ENCODE results near the gene CACNA1H. TPM values are rescaled to one million over a fixed set of nuclear protein-coding genes. Genes with fewer than 3 reads are reported as not detected.

The CACNA1H gene
- total and polyA plus RNA-seq, 2 of the 8 experiments (the other 6 are each of a cell fraction or from before 2014, with no cell fraction given) = 14.0 to 28.7 TPM

DNA sequence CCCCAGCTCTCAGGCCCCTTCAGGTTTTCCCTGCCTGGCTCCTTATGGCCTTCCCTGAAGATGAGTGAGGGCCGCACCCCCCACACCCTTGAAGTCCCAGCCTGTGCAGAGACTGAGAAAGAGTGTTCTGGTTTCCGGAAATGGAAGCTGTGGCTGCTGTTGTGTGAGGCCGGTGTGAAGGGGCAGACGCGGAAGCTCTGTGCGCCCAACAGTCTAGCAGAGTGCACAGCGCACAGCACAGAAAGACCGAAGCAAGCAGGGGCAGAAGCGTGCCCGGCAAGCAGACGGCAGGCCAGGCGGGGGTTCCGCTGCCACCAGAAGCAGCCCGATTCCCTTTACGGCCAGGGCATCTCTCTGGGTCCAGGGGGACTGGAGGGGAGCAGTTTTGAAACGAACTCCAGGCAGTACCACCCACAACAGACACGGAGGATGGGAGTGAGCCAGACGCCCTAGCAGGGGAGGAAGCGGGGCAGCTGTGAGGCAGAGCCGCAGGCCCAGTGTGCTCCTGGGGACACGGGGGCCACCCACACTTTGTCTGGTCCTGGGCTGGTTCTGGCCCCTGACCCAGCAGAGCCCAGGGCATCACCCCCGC, 55.4 kb downstream of the CACNA1H start (continued):
- TF ChIP-seq RXRA (IDR thresholded peaks at IDR 0.05; ENCODE audit: insufficient read depth, low read depth, low read length) (no peak), CHD1 (IDR thresholded peaks at IDR 0.05; ENCODE audit: low read depth, low read length) (no peak), CBX5 (IDR thresholded peaks at IDR 0.05; ENCODE audit: low read depth, low read length) (no peak), SP1 (IDR thresholded peaks at IDR 0.05; ENCODE audit: low read depth, low read length) (no peak), KDM4A (IDR thresholded peaks at IDR 0.05; ENCODE audit: low read depth, low read length, severe bottlenecking) (no peak)
